NCI-H2029 treated with DMSO at 0.1 percent for 48 hours (cell line): ENCODE data around the gene TBCA.
"Not testable (repeated sequence)": the region's sequence is repeated elsewhere in the genome, so short reads cannot be mapped to it uniquely, and the experiment has no call there.

Source experiments
- DNase-seq: peaks from one replicate; lab custom pipeline; 2025; lab: John Stamatoyannopoulos, UW

TBCA gene

GRCh38 chr5:77709340-77709739, 66.8 kb downstream of the TBCA start:
- no peak for DNase-seq

GRCh38 chr5:77707791-77708190, 68.3 kb downstream of the TBCA start:
- DNase-seq, result no peak

- DNase-seq, result not testable (repeated sequence)
These were observed 76.6 kb downstream of the TBCA start for GRCh38 chr5:77699569-77699968.

GRCh38 chr5:77698920-77699319, 77.2 kb downstream of the TBCA start:
- no peak for DNase-seq

- no peak for DNase-seq
These were observed 78.4 kb downstream of the TBCA start for GRCh38 chr5:77697692-77698091.

- DNase-seq, result no peak
These were observed 80.0 kb downstream of the TBCA start for GRCh38 chr5:77696120-77696519.

GRCh38 chr5:77693913-77694312, 82.2 kb downstream of the TBCA start:
- no peak for DNase-seq

- DNase-seq, result no peak
These were observed 92.9 kb downstream of the TBCA start for GRCh38 chr5:77683171-77683732.

GRCh38 chr5:77670526-77670925, 105.6 kb downstream of the TBCA start:
- no peak for DNase-seq

GRCh38 chr5:77669677-77670076, 106.5 kb downstream of the TBCA start:
- DNase-seq, result no peak

- DNase-seq, result peak; percentile 20
These were observed 112.9 kb downstream of the TBCA start for GRCh38 chr5:77663090-77663863.

GRCh38 chr5:77662635-77663034, 113.5 kb downstream of the TBCA start:
- DNase-seq, result no peak

GRCh38 chr5:77658662-77659061, 117.5 kb downstream of the TBCA start:
- DNase-seq, result no peak

- no peak for DNase-seq
These were observed 124.8 kb downstream of the TBCA start for GRCh38 chr5:77651343-77651742.

GRCh38 chr5:77650686-77651085, 125.5 kb downstream of the TBCA start:
- no peak for DNase-seq

- no peak for DNase-seq
These were observed 126.4 kb downstream of the TBCA start for GRCh38 chr5:77649776-77650175.

- DNase-seq, result no peak
These were observed 130.0 kb downstream of the TBCA start for GRCh38 chr5:77645995-77646639.

GRCh38 chr5:77645158-77645994, 130.8 kb downstream of the TBCA start:
- no peak for DNase-seq

GRCh38 chr5:77644371-77645157, 131.6 kb downstream of the TBCA start:
- DNase-seq, result peak; percentile 15

GRCh38 chr5:77643654-77644370, 132.3 kb downstream of the TBCA start:
- no peak for DNase-seq
